ENCODE results near the gene FAM107B.

DNA sequence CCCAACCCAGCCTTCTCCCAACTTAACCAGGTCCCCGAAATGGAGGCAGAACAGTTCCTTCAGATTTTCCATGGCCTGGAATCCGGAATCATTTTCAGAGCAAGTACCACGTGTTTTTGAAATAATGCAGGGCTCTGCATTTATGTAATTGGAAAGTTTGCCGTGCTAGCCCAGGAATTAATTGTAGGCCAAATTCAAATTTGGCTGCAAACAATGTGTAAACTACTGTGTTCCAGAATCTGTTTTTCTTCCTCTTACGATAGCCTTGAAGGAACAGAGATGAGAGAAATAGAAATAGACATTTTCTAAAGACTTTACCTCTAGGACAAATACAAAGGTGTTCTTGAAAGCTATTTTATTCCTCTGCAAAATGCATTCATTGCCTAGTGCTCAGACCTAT lies 77.4 kb downstream of the FAM107B start:
- TF ChIP-seq SP1 (IDR thresholded peaks at IDR 0.05; ENCODE audit: low read depth, low read length) (no peak), EZH2 (IDR thresholded peaks at IDR 0.05; ENCODE audit: low read depth, low read length, severe bottlenecking) (no peak), SUZ12 (IDR thresholded peaks at IDR 0.05; ENCODE audit: low read length) (no peak), RAD21 (IDR thresholded peaks at IDR 0.05 in 1 of 2, conservative IDR thresholded peaks at IDR 0.05 in 1 of 2; ENCODE audit: low read depth in 2 of 2, low read length in 2 of 2) (no peak), YY1 (IDR thresholded peaks at IDR 0.05; ENCODE audit: low read depth, low read length) (no peak), SIN3A (conservative IDR thresholded peaks at IDR 0.05 in 1 of 2, IDR thresholded peaks at IDR 0.05 in 1 of 2; ENCODE audit: low read depth in 1 of 2, low read length in 2 of 2) (no peak), POLR2A (IDR thresholded peaks at IDR 0.05; ENCODE audit: control extremely low read depth in 1 of 2, low read depth in 2 of 2, low read length in 2 of 2) (no peak), RBBP5 (IDR thresholded peaks at IDR 0.05; ENCODE audit: borderline replicate concordance, low read depth, low read length) (no peak), TCF12 (IDR thresholded peaks at IDR 0.05; ENCODE audit: low read depth, low read length) (no peak), TEAD4 (IDR thresholded peaks at IDR 0.05; ENCODE audit: low read depth, low read length) (no peak), EP300 (IDR thresholded peaks at IDR 0.05; ENCODE audit: borderline replicate concordance in 1 of 2, low read depth in 2 of 2, low read length in 2 of 2) (no peak), SP2 (IDR thresholded peaks at IDR 0.05; ENCODE audit: low read length) (no peak)
- TF ChIP-seq, protein P1, sequence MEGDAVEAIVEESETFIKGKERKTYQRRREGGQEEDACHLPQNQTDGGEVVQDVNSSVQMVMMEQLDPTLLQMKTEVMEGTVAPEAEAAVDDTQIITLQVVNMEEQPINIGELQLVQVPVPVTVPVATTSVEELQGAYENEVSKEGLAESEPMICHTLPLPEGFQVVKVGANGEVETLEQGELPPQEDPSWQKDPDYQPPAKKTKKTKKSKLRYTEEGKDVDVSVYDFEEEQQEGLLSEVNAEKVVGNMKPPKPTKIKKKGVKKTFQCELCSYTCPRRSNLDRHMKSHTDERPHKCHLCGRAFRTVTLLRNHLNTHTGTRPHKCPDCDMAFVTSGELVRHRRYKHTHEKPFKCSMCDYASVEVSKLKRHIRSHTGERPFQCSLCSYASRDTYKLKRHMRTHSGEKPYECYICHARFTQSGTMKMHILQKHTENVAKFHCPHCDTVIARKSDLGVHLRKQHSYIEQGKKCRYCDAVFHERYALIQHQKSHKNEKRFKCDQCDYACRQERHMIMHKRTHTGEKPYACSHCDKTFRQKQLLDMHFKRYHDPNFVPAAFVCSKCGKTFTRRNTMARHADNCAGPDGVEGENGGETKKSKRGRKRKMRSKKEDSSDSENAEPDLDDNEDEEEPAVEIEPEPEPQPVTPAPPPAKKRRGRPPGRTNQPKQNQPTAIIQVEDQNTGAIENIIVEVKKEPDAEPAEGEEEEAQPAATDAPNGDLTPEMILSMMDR (IDR thresholded peaks at IDR 0.05; ENCODE audit: control extremely low read depth in 1 of 3, insufficient read depth in 1 of 3, low read depth in 1 of 3, low read length in 3 of 3), result no peak
- TF ChIP-seq, protein P2, sequence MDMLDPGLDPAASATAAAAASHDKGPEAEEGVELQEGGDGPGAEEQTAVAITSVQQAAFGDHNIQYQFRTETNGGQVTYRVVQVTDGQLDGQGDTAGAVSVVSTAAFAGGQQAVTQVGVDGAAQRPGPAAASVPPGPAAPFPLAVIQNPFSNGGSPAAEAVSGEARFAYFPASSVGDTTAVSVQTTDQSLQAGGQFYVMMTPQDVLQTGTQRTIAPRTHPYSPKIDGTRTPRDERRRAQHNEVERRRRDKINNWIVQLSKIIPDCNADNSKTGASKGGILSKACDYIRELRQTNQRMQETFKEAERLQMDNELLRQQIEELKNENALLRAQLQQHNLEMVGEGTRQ (IDR thresholded peaks at IDR 0.05; ENCODE audit: low read length), result no peak

Measured in H1 (cell line).